Parathyroid adenoma (tissue), 2 donors: ENCODE data around the gene ZNF503.

ENCODE experiments used
- H2AFZ ChIP-seq: fragments of 300-600 bp; sonication (generic); one replicate; pipeline ENCODE4 v1.7.0; 2017; ENCODE audit warnings: antibody characterized with exemption, mild to moderate bottlenecking
- H3K27ac ChIP-seq: fragments of 300-600 bp; sonication (generic); one replicate; pipeline ENCODE4 v1.7.0; 2017
- H3K27me3 ChIP-seq: fragments of 300-600 bp; sonication (generic); one replicate; pipeline ENCODE4 v1.7.0; 2017; ENCODE audit warnings: low read length; ENCODE audit not compliant: control insufficient read depth, insufficient read depth
- H3K36me3 ChIP-seq: fragments of 300-600 bp; sonication (generic); one replicate; pipeline ENCODE4 v1.7.0; 2017; ENCODE audit warnings: low read length; ENCODE audit not compliant: control insufficient read depth, insufficient read depth
- H3K4me1 ChIP-seq: fragments of 300-600 bp; sonication (generic); one replicate; pipeline ENCODE4 v1.7.0; 2017; ENCODE audit warnings: control low read depth
- H3K4me2 ChIP-seq: fragments of 300-600 bp; sonication (generic); one replicate; pipeline ENCODE4 v1.7.0; 2017; ENCODE audit warnings: low read length
- H3K4me3 ChIP-seq: fragments of 300-600 bp; sonication (generic); one replicate; pipeline ENCODE4 v1.7.0; 2017; ENCODE audit warnings: low read depth, low read length
- H3K79me2 ChIP-seq: fragments of 300-600 bp; sonication (generic); one replicate; pipeline ENCODE4 v1.7.0; 2017; ENCODE audit warnings: control low read depth
- H3K9ac ChIP-seq: fragments of 300-600 bp; sonication (generic); one replicate; pipeline ENCODE4 v1.7.0; 2017; ENCODE audit warnings: mild to moderate bottlenecking
- H3K9me3 ChIP-seq: fragments of 300-600 bp; sonication (generic); one replicate; pipeline ENCODE4 v1.7.0; 2017; ENCODE audit warnings: low read length; ENCODE audit not compliant: control insufficient read depth
- TF ChIP-seq, protein P1 (sequence below): fragments of 300-600 bp; sonication (generic); IDR thresholded peaks from one replicate; pipeline ENCODE4 v1.7.0; 2017; ENCODE audit warnings: antibody characterized with exemption, mild to moderate bottlenecking
- donor health status: primary hyperparathyroidism.

ZNF503 gene

DNA sequence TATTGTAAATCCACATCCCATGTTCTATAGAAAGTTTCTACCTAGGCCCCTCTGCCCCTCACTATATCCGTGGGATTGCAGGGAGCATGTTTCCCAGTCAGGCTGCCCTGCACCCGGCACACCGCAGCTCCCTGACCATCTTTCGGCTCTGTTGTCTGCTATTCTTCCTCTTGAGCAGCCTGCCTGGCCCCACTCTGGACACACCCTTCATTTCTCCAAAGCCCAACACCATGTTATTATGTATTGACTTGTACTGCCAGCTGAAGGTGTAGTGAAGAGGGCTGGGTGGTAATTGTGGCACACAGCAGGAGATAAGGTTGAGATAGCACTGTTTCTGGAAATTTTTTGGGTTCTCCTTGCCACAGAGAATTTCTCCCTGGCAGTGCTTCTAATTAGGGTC is 39.6 kb upstream of the ZNF503 start:
- Histone ChIP-seq H3K4me1 (no peaks in the 10 kb centered on the region), H2AFZ (no peak overlapping the region), H3K4me3 (no peak overlapping the region), H3K4me2 (no peak overlapping the region), H3K79me2 (no peaks in the 10 kb centered on the region), H3K9me3 (no peaks in the 10 kb centered on the region), H3K27me3 (no peaks in the 10 kb centered on the region), H3K9ac (no peak overlapping the region), H3K36me3 (no peaks in the 10 kb centered on the region), H3K27ac (no peak overlapping the region)
- TF ChIP-seq, protein P1, sequence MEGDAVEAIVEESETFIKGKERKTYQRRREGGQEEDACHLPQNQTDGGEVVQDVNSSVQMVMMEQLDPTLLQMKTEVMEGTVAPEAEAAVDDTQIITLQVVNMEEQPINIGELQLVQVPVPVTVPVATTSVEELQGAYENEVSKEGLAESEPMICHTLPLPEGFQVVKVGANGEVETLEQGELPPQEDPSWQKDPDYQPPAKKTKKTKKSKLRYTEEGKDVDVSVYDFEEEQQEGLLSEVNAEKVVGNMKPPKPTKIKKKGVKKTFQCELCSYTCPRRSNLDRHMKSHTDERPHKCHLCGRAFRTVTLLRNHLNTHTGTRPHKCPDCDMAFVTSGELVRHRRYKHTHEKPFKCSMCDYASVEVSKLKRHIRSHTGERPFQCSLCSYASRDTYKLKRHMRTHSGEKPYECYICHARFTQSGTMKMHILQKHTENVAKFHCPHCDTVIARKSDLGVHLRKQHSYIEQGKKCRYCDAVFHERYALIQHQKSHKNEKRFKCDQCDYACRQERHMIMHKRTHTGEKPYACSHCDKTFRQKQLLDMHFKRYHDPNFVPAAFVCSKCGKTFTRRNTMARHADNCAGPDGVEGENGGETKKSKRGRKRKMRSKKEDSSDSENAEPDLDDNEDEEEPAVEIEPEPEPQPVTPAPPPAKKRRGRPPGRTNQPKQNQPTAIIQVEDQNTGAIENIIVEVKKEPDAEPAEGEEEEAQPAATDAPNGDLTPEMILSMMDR: no peak

DNA sequence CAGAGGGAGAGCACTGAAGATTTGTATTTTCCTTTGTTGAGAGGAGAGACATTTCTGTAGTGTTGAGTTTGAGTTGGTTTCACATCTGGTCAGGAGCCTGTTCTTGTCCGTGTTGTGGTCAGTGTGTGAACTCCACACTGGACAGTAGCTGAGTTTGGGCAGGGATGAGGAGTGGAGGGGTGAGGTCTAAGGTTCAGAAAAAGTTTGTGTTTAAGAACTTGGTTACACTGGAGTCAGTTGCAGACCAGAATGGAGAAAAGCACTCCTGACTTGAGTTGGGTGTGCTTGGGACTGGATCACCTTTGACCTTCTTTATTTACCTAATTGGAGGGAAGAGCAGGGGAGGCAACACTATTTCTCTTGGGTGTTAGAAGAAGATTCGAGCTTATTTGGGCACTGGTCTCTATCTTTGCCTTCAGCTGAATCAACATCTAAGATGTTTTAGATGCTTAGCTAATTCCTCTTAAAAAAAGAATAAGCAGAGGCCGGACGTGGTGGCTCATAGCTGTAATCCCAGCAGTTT is 38.8 kb upstream of the ZNF503 start:
- Histone ChIP-seq H3K4me1 (no peaks in the 10 kb centered on the region), H3K4me3 (no peak overlapping the region), H3K79me2 (no peaks in the 10 kb centered on the region), H2AFZ (no peak overlapping the region), H3K36me3 (no peaks in the 10 kb centered on the region), H3K9me3 (no peaks in the 10 kb centered on the region), H3K27me3 (no peaks in the 10 kb centered on the region), H3K4me2 (no peak overlapping the region), H3K27ac (no peak overlapping the region), H3K9ac (no peak overlapping the region)
- TF ChIP-seq, protein P1: no peak

DNA sequence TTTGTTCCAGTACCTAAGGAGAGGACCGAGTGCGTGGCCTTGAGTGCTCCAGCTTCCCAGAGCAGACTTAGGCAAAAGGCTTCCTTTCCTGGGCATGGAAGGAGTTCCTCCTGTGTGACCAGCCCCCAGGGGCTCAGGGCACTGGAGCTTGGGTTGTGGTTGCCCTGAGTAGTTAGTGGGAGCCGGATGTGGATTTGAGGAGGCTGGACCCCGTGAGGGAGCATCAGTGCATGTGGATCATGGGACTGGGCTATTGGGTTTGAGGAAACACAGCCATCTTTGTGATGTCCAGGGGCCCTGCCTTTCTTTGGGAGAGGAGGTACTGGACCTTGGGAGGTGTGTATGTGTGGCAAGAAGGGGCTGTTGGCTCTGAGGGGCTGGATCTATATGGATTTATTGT is 38.2 kb upstream of the ZNF503 start:
- no peaks in the 10 kb centered on the region for H3K4me1 ChIP-seq
- H3K4me2 ChIP-seq: no peak overlapping the region
- H3K79me2 ChIP-seq: no peaks in the 10 kb centered on the region
- H3K9me3 ChIP-seq: no peaks in the 10 kb centered on the region
- TF ChIP-seq, protein P1: no peak
- no peak overlapping the region for H3K4me3 ChIP-seq
- H3K36me3 ChIP-seq: no peaks in the 10 kb centered on the region
- H3K27me3 ChIP-seq: no peaks in the 10 kb centered on the region
- no peak overlapping the region for H3K9ac ChIP-seq
- H2AFZ ChIP-seq: no peak overlapping the region
- no peak overlapping the region for H3K27ac ChIP-seq

DNA sequence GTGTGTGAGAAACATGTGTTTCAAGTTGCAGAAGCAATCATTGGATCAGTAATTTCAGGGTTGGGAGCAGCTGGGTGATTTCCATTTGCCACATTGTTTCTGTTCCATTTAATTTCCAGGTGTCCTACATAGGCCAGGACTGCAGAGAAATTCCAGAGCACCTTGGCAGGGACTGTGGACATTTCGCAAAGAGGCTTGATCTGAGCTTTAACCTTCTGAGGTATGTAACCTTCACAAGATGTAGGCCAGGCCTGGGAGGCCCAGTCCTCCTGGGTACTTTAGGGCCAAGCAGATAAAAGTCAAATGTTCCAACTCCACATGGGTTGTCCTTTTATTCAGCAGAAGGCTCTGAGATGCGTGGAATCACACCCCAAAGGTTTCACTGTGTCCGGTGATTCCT is 36.7 kb upstream of the ZNF503 start:
- no peaks in the 10 kb centered on the region for H3K9me3 ChIP-seq
- no peak overlapping the region for H3K27ac ChIP-seq
- no peaks in the 10 kb centered on the region for H3K36me3 ChIP-seq
- no peak overlapping the region for H3K4me3 ChIP-seq
- H3K4me1 ChIP-seq: no peaks in the 10 kb centered on the region
- H3K27me3 ChIP-seq: no peaks in the 10 kb centered on the region
- TF ChIP-seq, protein P1: no peak
- H2AFZ ChIP-seq: no peak overlapping the region
- H3K79me2 ChIP-seq: no peaks in the 10 kb centered on the region
- H3K4me2 ChIP-seq: no peak overlapping the region
- no peak overlapping the region for H3K9ac ChIP-seq

DNA sequence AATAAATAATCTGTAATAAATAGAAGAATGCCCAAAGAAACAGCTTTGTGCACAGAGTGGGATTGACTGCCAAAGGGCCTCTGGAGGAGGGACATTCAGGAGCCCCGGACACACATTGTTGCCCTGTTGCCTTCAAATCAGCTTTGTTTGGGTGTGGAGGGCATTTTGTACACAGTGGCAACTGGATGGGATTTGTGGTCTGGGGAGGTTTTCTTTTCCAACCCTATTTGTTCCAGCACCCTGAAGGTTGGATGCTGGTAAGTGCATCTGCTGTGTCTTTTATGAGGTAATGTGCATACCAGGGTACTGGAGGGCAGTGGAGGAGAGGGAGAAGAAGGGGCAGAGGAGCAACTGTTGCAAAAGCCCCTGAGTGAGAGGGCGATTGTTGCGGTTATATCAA is 36.1 kb upstream of the ZNF503 start:
- no peak overlapping the region for H2AFZ ChIP-seq
- no peaks in the 10 kb centered on the region for H3K79me2 ChIP-seq
- H3K9me3 ChIP-seq: no peaks in the 10 kb centered on the region
- no peaks in the 10 kb centered on the region for H3K27me3 ChIP-seq
- H3K4me1 ChIP-seq: no peaks in the 10 kb centered on the region
- H3K4me3 ChIP-seq: no peak overlapping the region
- no peak overlapping the region for H3K27ac ChIP-seq
- no peak overlapping the region for H3K9ac ChIP-seq
- H3K4me2 ChIP-seq: no peak overlapping the region
- H3K36me3 ChIP-seq: no peaks in the 10 kb centered on the region
- TF ChIP-seq, protein P1: no peak
